Measurements from ENCODE around the gene PSMA3.

PSMA3 gene

GRCh38 chr14:58270628-58271027, 26.0 kb downstream of the PSMA3 start:
- no peak for DNase-seq

- DNase-seq: peak in 1 of 56 donors; percentile 3
Measured at GRCh38 chr14:58272588-58273372, 28.1 kb downstream of the PSMA3 start.

- DNase-seq: no peak
Measured at GRCh38 chr14:58274881-58275280, 30.2 kb downstream of the PSMA3 start.

GRCh38 chr14:58275527-58276190, 31.0 kb downstream of the PSMA3 start:
- no peak for DNase-seq

- DNase-seq: no peak
Measured at GRCh38 chr14:58276208-58276607, 31.6 kb downstream of the PSMA3 start.

- DNase-seq: no peak
Measured at GRCh38 chr14:58278177-58278576, 33.5 kb downstream of the PSMA3 start.

- DNase-seq: peak in 22 of 56 donors; percentile 1 to 52 (median 17)
Measured at GRCh38 chr14:58280954-58281787, 36.5 kb downstream of the PSMA3 start.

- DNase-seq: no peak
Measured at GRCh38 chr14:58281969-58282368, 37.3 kb downstream of the PSMA3 start.

GRCh38 chr14:58282925-58283593, 38.4 kb downstream of the PSMA3 start:
- no peak for DNase-seq

- DNase-seq: no peak
Measured at GRCh38 chr14:58283730-58284129, 39.1 kb downstream of the PSMA3 start.

- no peak for DNase-seq
Measured at GRCh38 chr14:58285132-58285531, 40.5 kb downstream of the PSMA3 start.

GRCh38 chr14:58287607-58288042, 43.0 kb downstream of the PSMA3 start:
- no peak for DNase-seq

GRCh38 chr14:58288106-58288792, 43.6 kb downstream of the PSMA3 start:
- no peak for DNase-seq

- no peak for DNase-seq
Measured at GRCh38 chr14:58291646-58292045, 47.0 kb downstream of the PSMA3 start.

- DNase-seq: no peak
Measured at GRCh38 chr14:58292187-58292586, 47.5 kb downstream of the PSMA3 start.

- no peak for DNase-seq
Measured at GRCh38 chr14:58294201-58294600, 49.6 kb downstream of the PSMA3 start.

- DNase-seq: no peak
Measured at GRCh38 chr14:58296726-58297125, 52.1 kb downstream of the PSMA3 start.

- DNase-seq: peak in 1 of 56 donors; percentile 56
Measured at GRCh38 chr14:58297412-58297761, 52.7 kb downstream of the PSMA3 start.

GRCh38 chr14:58297762-58298476, 53.3 kb downstream of the PSMA3 start:
- DNase-seq: peak; percentile 87 to 100 (median 98)
